Osteoblast (primary cell): ENCODE data around the gene NQO2. TPM values are rescaled to one million over a fixed set of nuclear protein-coding genes. Genes with fewer than 3 reads are reported as not detected.
A peak's percentile ranks its signal among the peaks of the same experiment; 100 is the strongest.

Experiments
- DNase-seq: peaks from one replicate; pipeline ENCODE4 v3.0.0; 2011; ENCODE audit warnings: low spot score, mixed read lengths; ENCODE audit not compliant: insufficient read length; ENCODE audit errors: missing footprints
- H2AFZ ChIP-seq: 2 replicates; pipeline ENCODE4 v1.6.0; 2011; ENCODE audit warnings: mild to moderate bottlenecking, low read length
- H3K27ac ChIP-seq: 2 replicates; pipeline ENCODE4 v1.5.1; 2011; ENCODE audit warnings: mild to moderate bottlenecking, low read depth, low read length, moderate library complexity
- H3K27me3 ChIP-seq: 2 replicates; pipeline ENCODE4 v1.6.0; 2012; ENCODE audit warnings: mild to moderate bottlenecking, control low read depth, inconsistent platforms, low read length, moderate library complexity; ENCODE audit not compliant: insufficient read depth
- H3K36me3 ChIP-seq: 2 replicates; pipeline ENCODE4 v1.5.1; 2011; ENCODE audit warnings: mild to moderate bottlenecking, low read length, control low read depth, moderate library complexity; ENCODE audit not compliant: insufficient read depth
- H3K4me1 ChIP-seq: 2 replicates; pipeline ENCODE4 v1.5.1; 2011; ENCODE audit warnings: mild to moderate bottlenecking, low read length, control low read depth, moderate library complexity; ENCODE audit not compliant: insufficient read depth
- H3K4me2 ChIP-seq: 2 replicates; pipeline ENCODE4 v1.6.0; 2011; ENCODE audit warnings: mild to moderate bottlenecking, low read length; ENCODE audit not compliant: insufficient read depth
- H3K4me3 ChIP-seq: fragments of 200-600 bp; sonication (generic); 3 replicates; pipeline ENCODE4 v1.5.1; 2012; ENCODE audit warnings: mild to moderate bottlenecking, low read length, inconsistent platforms; ENCODE audit not compliant: insufficient read depth
- H3K79me2 ChIP-seq: 2 replicates; pipeline ENCODE4 v1.6.0; 2012; ENCODE audit warnings: mild to moderate bottlenecking, low read length, control low read depth, inconsistent platforms; ENCODE audit not compliant: insufficient read depth
- H3K9me3 ChIP-seq: 2 replicates; pipeline ENCODE4 v1.5.1; 2011; ENCODE audit warnings: low read depth, low read length, control low read depth
- H4K20me1 ChIP-seq: 2 replicates; pipeline ENCODE4 v1.6.0; 2012; ENCODE audit warnings: mild to moderate bottlenecking, low read length, control low read depth; ENCODE audit not compliant: insufficient read depth
- total RNA-seq: library from RNA; depleted of rRNA; stranded (reverse); fragments of >200 nt; gene quantifications from 2 replicates; pipeline ENCODE4 v1.2.3, GENCODE V29; 2012
- TF ChIP-seq, protein P1 (sequence below): IDR thresholded peaks from 2 replicates; pipeline ENCODE4 v1.5.1; 2011; ENCODE audit warnings: mild to moderate bottlenecking, low read depth, low read length, moderate library complexity; ENCODE audit errors: extremely low read depth

Gene NQO2
- total RNA-seq, 1 donor: 45.2 TPM

DNA sequence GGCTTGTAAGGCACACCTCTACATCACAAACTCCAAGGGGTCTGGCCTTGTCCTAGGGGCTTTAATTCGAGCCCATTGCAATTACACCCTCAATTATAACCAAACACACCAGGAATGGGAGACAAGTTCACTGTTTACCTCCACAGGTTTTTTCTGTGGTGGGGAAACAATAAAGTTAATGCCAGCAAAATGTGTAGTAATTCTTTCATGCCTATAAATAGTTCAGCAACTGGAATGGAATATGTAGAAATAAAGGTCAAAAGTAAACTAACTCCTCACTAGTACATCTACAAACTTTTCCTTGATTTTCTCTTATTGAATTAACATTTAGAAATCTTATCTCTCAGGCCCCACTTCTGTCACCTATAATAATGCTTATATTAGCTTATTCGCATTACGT lies 41.5 kb downstream of the NQO2 start:
- H3K36me3 ChIP-seq: no peaks in the 10 kb centered on the region
- H4K20me1 ChIP-seq: no peaks in the 10 kb centered on the region
- TF ChIP-seq, protein P1, sequence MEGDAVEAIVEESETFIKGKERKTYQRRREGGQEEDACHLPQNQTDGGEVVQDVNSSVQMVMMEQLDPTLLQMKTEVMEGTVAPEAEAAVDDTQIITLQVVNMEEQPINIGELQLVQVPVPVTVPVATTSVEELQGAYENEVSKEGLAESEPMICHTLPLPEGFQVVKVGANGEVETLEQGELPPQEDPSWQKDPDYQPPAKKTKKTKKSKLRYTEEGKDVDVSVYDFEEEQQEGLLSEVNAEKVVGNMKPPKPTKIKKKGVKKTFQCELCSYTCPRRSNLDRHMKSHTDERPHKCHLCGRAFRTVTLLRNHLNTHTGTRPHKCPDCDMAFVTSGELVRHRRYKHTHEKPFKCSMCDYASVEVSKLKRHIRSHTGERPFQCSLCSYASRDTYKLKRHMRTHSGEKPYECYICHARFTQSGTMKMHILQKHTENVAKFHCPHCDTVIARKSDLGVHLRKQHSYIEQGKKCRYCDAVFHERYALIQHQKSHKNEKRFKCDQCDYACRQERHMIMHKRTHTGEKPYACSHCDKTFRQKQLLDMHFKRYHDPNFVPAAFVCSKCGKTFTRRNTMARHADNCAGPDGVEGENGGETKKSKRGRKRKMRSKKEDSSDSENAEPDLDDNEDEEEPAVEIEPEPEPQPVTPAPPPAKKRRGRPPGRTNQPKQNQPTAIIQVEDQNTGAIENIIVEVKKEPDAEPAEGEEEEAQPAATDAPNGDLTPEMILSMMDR: no peak
- DNase-seq: no peak
- H3K27ac ChIP-seq: no peak overlapping the region
- H3K79me2 ChIP-seq: no peaks in the 10 kb centered on the region
- no peak overlapping the region for H3K4me2 ChIP-seq
- H3K9me3 ChIP-seq: no peaks in the 10 kb centered on the region
- H3K4me3 ChIP-seq: no peak overlapping the region
- peaks cover 4% of the 10 kb centered on the region for H3K27me3 ChIP-seq
- H2AFZ ChIP-seq: no peak overlapping the region
- H3K4me1 ChIP-seq: no peaks in the 10 kb centered on the region

DNA sequence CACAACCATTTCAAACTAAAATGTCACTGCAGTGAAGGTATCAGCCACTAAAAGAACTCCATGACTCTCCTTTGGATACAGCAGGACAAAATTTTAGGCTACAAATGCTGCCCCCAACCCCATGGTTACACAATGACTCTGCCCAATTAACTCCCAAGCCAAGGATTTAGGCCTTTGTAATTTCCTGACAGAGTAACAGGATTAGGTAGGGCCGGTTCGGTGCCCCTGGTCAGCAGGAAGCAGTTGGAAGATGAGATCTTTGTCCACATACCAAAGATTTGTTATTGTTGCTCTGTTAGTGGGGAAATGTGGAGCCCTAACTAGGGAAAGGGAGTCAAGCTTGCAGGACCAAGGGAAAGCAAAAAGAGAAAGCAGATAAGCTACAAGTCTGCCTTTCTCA lies 41.9 kb downstream of the NQO2 start:
- H4K20me1 ChIP-seq: no peaks in the 10 kb centered on the region
- H2AFZ ChIP-seq: peak overlapping the region; percentile 63
- TF ChIP-seq, protein P1: no peak
- H3K4me2 ChIP-seq: no peak overlapping the region
- no peaks in the 10 kb centered on the region for H3K79me2 ChIP-seq
- DNase-seq: no peak
- H3K27ac ChIP-seq: no peak overlapping the region
- H3K9me3 ChIP-seq: no peaks in the 10 kb centered on the region
- H3K4me3 ChIP-seq: no peak overlapping the region
- H3K4me1 ChIP-seq: no peaks in the 10 kb centered on the region
- peaks cover 4% of the 10 kb centered on the region for H3K27me3 ChIP-seq
- H3K36me3 ChIP-seq: no peaks in the 10 kb centered on the region

DNA sequence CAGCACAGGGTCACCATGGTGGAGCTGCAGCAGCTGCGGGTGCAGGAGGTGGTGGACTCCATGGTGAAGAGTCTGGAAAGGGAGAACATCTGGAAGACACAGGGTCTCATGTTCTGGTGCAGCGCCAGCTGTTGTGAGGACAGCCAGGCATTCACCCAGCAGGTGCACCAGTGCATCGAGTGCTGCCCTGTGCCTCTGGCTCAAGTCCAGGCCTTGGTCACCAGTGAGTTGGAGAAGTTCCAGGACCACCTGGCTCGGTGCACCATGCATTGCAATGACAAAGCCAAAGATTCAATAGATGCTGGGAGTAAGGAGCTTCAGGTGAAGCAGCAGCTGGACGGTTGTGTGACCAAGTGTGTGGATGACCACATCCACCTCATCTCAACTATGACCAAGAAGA lies 45.7 kb downstream of the NQO2 start:
- no peak for DNase-seq
- no peak overlapping the region for H2AFZ ChIP-seq
- TF ChIP-seq, protein P1: no peak
- no peaks in the 10 kb centered on the region for H3K9me3 ChIP-seq
- H4K20me1 ChIP-seq: no peaks in the 10 kb centered on the region
- H3K4me3 ChIP-seq: no peak overlapping the region
- no peaks in the 10 kb centered on the region for H3K4me1 ChIP-seq
- no peak overlapping the region for H3K4me2 ChIP-seq
- H3K79me2 ChIP-seq: no peaks in the 10 kb centered on the region
- H3K27me3 ChIP-seq: peaks cover 9% of the 10 kb centered on the region
- H3K36me3 ChIP-seq: no peaks in the 10 kb centered on the region
- H3K27ac ChIP-seq: no peak overlapping the region

DNA sequence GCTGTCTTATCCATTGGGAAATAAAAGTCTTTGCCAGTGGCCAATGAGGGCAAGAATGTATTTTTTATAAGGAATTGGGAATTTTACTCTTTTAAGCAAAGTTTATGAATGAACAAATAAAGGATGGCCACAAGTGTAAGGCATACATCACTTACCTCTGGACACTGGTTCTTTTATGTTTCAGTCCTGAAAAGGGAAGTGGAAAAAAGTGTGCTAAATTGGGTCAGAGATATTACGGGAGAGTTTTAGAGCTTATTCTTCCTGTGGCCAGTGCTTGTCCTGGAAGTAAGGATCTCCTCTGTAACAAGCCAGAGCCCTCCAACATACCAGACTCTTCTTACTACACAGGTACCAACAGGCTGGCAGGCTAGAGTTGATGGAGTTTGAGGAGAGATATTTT lies 46.1 kb downstream of the NQO2 start:
- H4K20me1 ChIP-seq: no peaks in the 10 kb centered on the region
- no peak overlapping the region for H2AFZ ChIP-seq
- H3K4me1 ChIP-seq: no peaks in the 10 kb centered on the region
- no peak overlapping the region for H3K4me2 ChIP-seq
- H3K27ac ChIP-seq: no peak overlapping the region
- peaks cover 9% of the 10 kb centered on the region for H3K27me3 ChIP-seq
- DNase-seq: no peak
- no peaks in the 10 kb centered on the region for H3K9me3 ChIP-seq
- no peaks in the 10 kb centered on the region for H3K36me3 ChIP-seq
- no peak overlapping the region for H3K4me3 ChIP-seq
- H3K79me2 ChIP-seq: no peaks in the 10 kb centered on the region
- TF ChIP-seq, protein P1: no peak
